DMS 273 (cell line): ENCODE results near the gene CSF1R.
"Not testable (repeated sequence)": the region's sequence is repeated elsewhere in the genome, so short reads cannot be mapped to it uniquely, and the experiment has no call there.

ENCODE experiments used
- DNase-seq: peaks from one replicate; lab custom pipeline; 2025; ENCODE audit not compliant: unreplicated experiment; lab: John Stamatoyannopoulos, UW

Gene CSF1R

GRCh38 chr5:150105928-150106615, 19.7 kb upstream of the CSF1R start:
- DNase-seq, result no peak

DNA sequence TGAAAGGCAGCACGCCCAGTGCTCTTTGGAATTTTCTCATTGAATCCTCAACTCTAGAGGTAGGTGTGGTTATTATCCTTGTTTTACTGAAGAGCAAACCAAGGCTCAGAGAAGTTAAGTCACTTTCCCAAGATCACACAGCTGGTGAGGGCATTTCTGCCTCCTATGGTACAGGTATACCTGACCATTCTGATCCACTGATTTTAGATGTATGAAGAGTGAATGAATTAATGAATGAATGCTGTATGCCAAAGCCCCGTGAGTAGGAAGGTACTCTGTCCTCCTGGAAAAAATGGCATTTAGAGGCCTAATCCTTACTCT, 18.2 kb upstream of the CSF1R start:
- no peak for DNase-seq

GRCh38 chr5:150103678-150104549, 17.6 kb upstream of the CSF1R start:
- no peak for DNase-seq

DNA sequence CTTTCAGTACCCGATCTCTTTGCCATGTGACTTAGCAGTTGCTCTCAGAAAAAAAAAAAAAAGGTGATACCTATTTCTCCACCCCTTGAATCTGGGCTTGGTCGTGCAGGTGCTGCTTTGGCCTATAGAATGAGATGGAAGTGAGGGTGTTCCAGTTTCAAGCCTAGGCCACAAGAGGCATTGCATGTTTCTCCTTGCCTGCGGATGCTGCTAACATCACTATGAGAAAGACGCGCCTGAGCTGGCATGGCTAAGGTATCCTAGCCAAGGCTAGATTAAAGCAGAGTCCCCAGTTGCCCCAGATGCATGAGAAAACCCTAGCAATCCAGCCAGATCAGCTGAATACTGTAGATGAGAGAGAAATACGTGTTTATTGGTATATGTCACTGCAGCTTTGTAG, 14.7 kb upstream of the CSF1R start:
- no peak for DNase-seq

DNA sequence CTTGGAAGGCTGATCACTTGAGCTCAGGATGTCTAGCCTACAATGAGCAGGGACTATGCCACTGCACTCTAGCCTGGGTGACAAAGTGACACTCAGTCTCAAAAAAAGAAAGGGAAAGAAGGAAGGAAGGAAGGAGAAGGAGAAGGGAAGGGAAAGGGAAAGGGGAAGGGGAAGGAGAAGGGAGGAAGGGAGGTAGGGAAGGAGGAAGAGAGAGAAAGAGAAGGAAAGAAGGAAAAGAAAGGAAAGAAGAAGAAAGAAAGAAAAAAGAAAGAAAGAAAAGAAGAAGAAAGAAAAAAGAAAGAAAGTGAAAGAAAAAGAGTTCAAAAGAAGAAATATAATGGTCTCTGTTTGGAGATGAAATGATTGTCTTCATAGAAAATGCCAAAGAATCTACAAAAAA, 10.8 kb upstream of the CSF1R start:
- DNase-seq, result no peak

GRCh38 chr5:150092159-150092787, 5.9 kb upstream of the CSF1R start:
- no peak for DNase-seq

DNA sequence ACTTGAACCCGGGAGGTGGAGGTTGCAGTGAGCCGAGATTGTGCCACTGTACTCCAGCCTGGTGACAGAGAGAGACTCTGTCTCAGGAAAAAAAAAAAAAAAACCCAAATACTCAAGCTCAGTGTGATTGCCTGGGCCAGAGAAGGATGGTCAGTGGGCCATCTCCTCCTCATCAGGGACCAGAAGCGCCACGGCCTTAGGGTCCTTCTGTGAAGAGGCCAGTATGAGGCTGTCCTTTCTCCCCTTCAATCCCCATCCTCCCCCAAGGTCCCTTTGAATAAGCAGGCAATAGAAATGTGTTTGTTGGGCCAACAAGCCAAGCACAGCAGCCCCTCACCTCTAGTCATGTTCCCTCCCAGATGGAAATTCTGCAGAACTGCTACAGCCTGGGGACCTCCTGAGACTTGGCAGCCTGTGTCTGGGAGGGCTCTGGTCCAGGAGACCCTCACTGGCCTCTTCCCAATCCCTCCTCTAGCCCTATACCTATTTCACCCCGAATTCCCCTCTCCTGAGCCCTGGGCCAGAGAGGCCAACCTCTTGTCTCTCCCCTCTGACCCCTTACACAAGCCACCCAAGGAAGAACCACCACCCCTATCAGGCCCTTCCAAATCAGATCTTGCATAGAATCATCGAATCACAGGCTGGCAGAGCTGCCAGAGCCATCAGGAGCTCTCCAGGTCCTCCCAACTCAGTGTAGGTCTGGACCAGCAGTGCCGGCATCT, 1.0 kb downstream of the CSF1R start:
- no peak for DNase-seq

DNA sequence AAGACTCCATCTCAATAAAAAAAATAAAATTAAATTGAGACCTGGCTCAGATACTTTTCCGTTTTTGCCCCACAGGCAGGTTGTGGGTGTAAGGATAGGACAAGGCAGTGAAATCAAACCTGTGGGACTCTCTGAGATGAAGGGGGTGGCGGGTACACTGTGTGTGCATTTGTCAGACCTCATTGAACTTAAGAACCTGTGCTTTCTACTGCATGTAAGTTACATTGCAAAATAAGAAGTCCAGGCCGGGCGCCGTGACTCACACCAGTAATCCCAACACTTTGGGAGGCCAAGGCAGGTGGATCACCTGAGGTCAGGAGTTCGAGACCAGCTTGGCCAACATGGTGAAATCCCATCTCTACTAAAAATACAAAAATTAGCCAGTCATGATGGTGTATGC, 1.6 kb downstream of the CSF1R start:
- DNase-seq, result not testable (repeated sequence)

GRCh38 chr5:150082889-150083288, 3.5 kb downstream of the CSF1R start:
- DNase-seq, result no peak

GRCh38 chr5:150082374-150082773, 4.0 kb downstream of the CSF1R start:
- DNase-seq, result no peak

GRCh38 chr5:150081541-150082283, 4.6 kb downstream of the CSF1R start:
- no peak for DNase-seq

- no peak for DNase-seq
Measured at GRCh38 chr5:150080696-150081435, 5.5 kb downstream of the CSF1R start.

- no peak for DNase-seq
Measured at GRCh38 chr5:150079909-150080461, 6.4 kb downstream of the CSF1R start.

GRCh38 chr5:150078802-150079689, 7.3 kb downstream of the CSF1R start:
- no peak for DNase-seq

DNA sequence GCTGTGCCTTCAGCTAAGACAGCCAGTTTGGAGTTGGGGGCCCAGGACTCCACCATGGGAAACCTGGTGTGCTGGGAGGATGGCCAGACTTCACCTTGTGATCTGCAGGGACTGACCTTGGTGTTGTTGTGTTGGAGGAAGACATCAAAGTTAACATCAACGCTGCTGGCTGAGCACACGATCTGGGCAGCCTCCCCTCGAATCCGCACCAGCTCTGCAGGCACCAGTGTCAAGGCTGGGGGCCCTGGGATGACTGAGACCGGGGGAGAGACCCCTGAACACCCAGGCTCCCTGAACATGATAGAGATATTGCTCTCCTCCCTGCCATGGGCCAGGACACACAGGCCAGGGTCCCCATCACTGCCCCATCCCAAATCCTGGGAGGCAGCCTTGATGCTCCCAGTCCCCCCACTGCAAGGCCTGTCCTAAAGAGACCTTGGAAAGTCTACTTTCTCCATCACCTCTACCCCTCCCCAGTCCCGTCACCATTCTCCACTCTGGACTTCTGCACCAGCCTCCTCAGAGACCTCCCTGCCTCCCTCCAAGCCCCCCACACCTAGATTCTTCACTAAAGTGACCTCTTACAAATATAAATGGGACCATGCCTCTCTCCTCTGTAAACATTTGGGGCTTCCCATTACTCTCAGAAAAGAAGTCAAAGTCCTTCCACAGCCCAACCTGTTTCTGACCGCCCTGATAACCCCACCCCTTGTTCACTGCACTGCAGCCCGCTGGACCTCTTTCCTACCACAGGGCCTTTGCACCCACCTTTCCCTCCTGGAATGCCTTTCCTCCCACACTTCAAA, 8.2 kb downstream of the CSF1R start:
- DNase-seq, result no peak

DNA sequence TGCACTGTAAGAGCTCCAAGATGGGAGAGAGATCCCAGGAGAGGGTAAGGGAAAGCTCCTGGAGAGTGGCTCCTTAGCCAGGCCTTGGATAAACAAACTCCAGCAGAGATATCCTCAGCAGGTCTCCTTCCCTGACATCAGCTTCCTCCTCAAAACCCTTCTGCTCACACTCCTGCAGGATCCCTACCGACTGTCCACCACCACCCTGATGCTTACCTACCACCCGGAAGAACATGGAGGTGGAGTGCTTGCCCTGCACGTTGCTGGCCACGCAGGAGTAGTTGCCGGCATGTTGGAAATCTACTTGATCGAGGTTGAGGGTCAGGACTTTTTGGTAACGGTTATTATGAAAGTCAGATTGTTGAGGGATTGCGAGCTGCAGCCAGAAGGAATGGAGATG, 9.3 kb downstream of the CSF1R start:
- DNase-seq, result no peak

GRCh38 chr5:150075806-150076205, 10.5 kb downstream of the CSF1R start:
- peak; percentile 21 for DNase-seq

GRCh38 chr5:150075233-150075632, 11.1 kb downstream of the CSF1R start:
- DNase-seq, result no peak
